ENCODE results near the gene MRPL14.

The MRPL14 gene

GRCh38 chr6:44078219-44078826, 48.9 kb downstream of the MRPL14 start:
- no peak for DNase-seq

DNA sequence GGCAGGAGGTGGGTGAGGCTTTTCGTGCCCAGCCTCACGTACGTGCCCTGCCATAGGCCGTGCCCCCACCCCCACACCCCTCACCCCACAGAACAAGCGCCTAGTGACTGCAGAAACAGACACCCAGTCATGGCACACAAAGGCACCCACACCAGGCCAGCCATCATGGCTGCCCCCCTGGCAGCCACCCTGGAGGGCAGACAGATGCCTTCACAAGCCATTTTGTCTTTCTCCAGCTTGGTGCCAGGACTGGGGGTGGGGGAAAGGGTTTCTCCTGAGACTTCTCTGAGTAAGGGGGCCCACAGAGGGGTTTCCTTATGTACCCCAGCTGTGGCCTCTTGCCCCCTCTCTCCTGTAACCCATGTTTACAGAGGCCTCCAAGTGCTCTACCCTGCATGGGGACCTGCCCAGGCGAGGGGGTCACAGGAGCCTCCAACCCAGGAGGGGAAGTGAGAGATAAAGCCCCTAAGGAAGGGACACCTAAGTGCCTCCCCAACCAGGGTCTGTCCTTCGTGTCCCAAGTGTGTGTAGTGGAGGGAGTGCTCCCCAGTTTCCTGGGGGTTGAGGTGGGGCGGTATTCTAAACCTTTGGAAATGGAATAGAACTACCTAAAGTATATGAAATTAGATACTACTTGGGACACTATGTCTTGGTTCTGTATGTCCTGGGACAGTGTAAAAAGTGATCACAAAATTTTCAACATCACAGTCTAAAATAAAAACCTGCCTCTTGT, 49.9 kb downstream of the MRPL14 start:
- DNase-seq: no peak

DNA sequence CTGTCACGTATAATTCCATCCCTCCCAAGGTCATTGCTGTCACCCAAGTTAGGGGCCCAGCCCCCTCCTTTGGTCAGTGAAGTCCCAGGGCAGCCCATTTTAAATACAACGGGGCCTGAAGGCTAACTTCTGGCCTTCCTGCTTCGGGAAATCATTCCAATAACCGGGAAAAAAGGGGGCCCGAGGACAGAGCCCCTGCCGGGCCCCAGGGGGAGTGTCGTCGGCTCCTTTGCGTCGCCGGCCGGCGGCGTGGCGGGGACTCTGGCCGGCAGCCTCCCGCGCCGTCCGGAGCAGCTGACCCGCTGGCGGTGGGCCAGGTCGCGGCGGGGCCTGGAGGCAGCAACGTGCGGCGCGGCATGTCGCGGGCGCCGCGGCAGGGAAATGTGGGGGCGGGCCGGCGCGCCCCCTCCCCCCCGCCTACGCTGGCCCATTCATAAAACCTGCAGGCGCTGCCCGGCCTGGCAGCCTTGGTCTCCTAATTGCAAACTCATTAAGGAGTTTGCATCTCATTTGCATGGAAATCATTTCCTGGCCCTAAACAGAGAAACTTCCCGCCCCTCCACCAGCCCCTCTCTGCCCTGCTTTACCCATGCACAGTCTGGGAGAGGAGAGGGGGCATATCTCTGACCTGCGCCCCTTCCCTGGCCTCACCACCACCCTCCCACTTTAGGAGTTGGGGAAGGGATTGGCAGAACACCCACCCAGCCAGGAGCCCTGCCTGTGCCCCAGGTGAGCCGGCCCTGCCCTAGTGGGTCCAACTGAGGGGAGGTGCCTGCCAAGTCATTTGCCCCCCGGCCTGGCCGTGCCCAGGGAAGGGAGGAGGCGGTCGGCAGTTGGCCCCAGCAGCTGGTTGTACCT, 50.7 kb downstream of the MRPL14 start:
- DNase-seq: no peak

DNA sequence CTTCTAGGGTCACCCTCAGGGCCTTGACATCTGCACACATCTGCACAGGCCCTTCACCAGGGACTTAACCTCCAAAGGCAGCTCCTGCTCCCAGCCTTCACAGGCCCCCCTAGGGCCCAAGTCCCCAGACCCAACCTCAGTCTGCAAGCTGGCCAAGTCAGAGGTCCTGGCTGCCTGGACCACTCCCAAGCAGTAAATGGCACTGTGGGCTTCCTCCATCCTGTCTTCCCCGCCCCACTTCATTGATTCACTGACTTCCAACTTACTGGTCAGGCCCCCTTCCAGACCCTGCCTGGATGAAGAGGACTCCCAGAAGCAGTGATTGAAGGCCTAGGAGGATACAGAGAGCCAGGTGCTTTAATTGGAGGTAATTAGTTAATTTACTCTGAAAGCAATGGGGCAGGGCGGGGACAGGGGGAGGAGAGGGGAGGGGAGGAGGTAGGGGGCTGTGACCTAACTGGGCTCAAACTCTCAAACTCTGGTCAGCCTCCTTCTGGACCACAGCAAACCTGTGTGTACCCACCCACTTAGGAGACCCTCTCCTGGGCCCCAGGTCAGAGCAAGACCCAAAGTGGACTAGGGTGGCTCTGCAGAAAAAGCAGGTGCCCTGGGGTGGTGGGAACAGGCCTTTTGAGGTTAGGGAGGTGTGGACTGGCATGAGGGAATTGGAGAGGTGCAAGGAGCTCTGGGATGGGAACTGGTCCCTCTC, 51.5 kb downstream of the MRPL14 start:
- no peak for DNase-seq

GRCh38 chr6:44074813-44075646, 52.2 kb downstream of the MRPL14 start:
- DNase-seq: no peak

GRCh38 chr6:44074439-44074812, 52.8 kb downstream of the MRPL14 start:
- peak; percentile 69 for DNase-seq

DNA sequence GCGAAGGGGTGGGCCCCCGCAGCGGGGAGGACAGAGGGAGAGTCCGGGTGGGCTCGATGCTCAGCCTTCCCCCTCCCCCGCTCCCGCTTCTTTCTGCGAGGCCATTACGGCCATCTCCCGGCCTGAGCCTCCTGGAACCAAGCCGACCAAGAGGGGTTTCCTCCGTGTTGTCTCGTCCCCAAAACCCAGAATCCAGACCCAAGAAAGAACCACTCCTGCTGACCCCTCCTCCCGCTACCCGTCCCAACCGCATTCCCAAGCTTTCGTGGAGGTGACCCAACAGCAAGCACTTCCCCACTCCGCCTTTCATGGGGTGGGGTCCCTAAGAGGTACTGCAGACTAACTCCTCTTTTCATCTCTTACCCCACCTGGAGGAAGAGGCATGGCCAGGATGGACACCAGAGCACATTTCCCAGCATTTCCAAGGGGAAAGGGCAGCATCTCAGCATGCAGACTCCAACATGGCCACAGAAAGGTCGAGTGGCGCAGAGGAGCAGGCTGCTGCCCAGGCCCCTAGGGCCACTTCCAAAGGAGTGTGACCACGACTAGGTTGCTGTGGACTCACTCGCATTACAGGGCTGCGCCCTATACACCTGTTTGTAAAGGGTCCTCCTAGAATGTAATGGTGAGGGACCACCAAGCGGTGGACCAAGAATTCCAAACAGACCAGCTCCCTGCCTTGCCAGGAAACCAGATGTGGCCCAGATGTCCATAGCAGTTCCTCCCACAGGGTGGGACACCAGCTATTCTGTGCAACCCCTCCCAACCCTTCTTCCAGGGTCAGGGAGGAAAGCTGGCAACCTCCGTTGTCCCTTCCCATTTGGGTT, 53.4 kb downstream of the MRPL14 start:
- DNase-seq: no peak

GRCh38 chr6:44072959-44073611, 54.2 kb downstream of the MRPL14 start:
- peak; percentile 79 for DNase-seq

DNA sequence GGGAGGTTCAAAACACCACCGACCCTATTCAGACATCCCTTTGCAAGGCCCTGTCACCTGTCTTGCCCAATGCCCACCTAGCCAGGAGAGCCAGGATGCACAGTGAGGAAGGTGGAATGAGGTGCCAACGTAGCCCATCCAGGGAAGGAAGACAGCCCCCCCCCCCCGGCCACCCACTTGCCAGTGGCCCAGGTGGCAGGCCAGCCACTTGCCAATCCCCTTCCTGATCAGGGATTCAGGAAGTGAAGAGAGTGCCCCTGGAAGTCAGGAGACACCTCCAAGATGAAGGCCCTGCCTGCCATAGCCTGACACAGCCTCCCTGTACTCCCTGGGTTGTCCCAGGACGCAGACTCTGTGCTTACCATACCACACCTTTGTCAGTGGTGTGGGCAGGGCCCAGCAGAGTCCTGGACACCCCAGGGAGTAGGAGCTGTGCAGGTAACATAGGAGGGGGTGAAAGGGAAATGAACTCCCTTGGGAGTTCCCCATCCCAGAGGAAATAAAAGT, 54.7 kb downstream of the MRPL14 start:
- no peak for DNase-seq

DNA sequence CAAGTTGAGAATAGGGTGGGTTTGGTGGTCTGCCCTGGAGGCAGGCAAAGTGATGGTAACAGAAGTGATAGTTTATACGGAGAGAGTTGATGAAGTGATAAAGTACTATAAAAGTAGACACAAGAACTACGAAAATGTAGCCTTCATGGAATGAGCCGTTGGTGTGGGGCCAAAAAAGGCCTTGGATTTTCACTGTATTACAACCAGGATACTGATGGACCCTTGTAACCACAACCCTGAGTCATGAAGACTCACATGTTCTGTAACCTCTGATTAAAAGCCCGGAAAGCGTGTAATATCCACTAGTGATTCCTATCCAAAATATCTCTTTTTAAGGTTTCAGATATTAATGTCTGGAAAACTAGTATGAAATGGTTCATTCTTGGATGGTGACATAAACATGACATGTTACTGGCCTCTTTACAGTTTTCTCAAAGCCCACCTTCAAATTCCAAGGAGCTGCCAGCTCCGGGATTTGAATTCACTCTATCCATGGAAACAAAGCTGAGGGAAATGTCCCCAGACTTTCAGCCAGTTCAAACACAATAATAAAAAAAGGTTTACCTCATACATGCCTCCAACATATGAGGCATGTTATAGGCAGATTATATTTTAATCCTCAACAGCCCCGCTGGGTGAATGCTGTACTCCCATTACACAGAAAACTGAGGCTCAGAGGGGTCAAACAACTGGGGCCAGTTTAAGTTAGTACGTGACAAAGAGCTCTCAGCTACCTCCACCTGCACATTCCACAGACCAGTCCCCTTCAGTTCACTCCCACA, 55.4 kb downstream of the MRPL14 start:
- DNase-seq: no peak

- DNase-seq: no peak
Observed at GRCh38 chr6:44068607-44069296, 58.5 kb downstream of the MRPL14 start.

DNA sequence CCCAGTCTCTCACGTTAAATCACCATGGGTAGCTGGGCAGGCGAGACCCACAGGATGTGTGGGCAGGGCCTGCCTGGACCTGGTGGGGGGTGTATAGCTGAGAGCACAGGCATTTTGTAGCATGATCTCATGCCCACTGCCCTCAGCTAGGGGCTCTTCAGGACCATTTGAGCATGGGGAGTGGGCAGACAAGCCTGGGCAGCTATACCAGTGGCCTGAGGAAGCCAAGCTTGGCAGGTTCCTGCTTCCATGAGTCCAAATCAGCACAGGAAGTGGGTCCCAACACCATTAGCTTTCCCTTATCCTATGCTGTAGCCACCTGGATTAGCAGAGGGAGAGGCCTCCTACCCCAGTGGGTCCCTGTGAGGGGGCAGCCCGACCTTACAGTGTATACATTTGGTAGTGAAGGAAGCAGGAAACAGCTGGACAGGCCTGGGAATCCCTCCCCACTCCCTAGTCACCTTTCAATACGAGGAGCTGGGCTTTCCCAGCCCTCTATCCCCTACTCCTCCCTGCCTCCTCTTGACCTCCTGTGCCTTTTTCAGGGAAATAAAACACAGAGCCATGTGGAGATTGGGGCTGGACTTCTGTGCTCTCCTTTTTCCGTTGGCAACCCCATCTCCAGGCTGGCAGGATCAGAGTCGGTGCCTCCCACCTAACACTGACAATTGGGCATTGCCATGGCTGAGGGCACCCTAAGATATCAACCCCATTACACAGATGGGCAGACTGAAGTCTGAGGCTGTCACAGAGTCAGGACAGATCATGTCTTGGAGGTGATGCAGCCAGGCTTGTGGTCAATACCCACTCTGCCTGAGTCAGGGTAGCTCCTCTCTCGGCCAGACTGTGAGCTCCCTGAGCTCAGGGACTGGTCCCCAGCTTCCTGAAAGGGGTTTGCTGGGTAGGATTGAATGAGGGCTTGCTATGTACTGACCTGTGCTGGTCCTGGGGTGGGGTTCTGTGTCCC, 59.8 kb downstream of the MRPL14 start:
- DNase-seq: no peak

DNA sequence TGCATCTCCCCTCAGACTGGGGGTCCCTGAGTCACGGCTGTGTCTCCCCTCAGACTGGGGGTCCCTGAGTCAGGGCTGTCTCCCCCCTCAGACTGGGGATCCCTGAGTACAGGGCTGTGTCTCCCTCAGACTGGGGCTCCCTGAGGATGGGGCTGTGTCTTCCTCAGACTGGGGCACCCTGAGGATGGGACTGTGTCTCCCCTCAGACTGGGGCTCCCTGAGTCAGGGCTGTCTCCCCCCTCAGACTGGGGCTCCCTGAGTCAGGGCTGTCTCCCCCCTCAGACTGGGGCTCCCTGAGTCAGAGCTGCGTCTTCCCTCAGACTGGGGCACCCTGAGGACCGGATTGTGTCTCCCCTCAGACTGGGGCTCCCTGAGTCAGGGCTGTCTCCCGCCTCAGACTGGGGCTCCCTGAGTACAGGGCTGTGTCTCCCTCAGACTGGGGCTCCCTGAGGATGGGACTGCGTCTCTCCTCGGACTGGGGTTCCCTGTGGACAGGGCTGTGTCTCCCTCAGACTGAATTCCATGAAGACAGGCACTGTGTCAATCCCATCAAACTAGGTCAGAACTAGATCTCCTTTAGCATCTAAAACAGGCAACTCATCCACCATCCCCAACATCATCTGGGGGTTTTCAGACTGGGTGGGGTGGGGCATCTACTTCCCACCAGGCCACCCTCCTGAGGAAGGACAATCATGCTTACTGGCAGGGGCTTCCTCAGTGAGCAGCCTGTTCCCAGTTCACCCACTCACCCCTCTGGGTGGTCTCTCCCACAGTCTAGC, 60.7 kb downstream of the MRPL14 start:
- DNase-seq: no peak

DNA sequence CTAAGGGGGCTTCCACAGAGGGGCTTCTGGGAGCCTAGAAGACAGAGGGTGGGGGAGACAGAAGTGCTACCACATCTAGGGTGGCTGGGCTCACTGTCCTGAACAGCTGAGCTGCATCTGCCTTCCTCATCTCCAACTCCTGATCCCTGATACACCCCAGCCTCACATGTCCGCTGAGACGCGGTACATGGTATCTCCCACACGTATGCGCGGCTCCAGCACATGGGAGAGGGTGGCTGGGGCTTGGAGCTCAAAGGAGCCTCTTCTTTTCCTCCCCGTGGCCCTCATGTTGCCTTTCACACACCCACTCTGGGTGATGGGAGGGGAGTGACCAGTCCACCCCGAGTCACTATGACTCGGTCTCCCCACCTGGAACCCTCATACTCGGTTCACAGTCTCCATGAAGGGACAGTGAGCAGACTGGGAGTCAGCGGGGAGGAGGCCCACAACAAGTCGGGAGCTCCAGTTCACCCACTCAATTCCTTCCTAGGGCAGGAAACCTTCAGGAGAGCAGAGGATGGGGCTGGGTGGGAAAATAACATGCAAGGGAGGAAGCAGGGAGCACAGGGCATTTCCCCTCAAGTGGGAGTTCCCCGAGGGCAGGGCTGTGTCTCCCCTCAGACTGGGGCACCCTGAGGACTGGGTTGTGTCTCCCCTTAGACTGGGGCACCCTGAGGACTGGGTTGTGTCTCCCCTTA, 61.7 kb downstream of the MRPL14 start:
- no peak for DNase-seq

GRCh38 chr6:44064948-44065272, 62.3 kb downstream of the MRPL14 start:
- no peak for DNase-seq
